Activated T-helper 2 cell treated with anti-CD3 and anti-CD28 coated beads, Interferon-gamma antibody, Interleukin-2, Interleukin-4, amounts not matched to agents 10 μg/mL and 5 μg/mL and 100 μg/mL, durations not matched to agents 14 hours and 24 hours and 36 hours (primary cell): ENCODE data around the gene SERPINA7. TPM values are rescaled to one million over a fixed set of nuclear protein-coding genes. Genes with fewer than 3 reads are reported as not detected.
"Not testable (repeated sequence)": the region's sequence is repeated elsewhere in the genome, so short reads cannot be mapped to it uniquely, and the experiment has no call there.

Experiments
- DNase-seq: peaks from one replicate; pipeline ENCODE4 v3.0.0; 2021; ENCODE audit warnings: low spot score
- H3K27ac Mint-ChIP-seq: one replicate; pipeline ENCODE4 v1.8.0; 2021; ENCODE audit warnings: mixed read lengths
- H3K27me3 Mint-ChIP-seq: one replicate; pipeline ENCODE4 v1.8.0; 2021; ENCODE audit warnings: low read depth, mixed read lengths
- H3K36me3 Mint-ChIP-seq: one replicate; pipeline ENCODE4 v1.8.0; 2021; ENCODE audit warnings: low read depth, mixed read lengths
- H3K4me1 Mint-ChIP-seq: one replicate; pipeline ENCODE4 v1.8.0; 2021; ENCODE audit warnings: low read depth, mixed read lengths
- H3K4me3 Mint-ChIP-seq: one replicate; pipeline ENCODE4 v1.8.0; 2021; ENCODE audit warnings: low read depth, mild to moderate bottlenecking, moderate library complexity, mixed read lengths
- H3K9me3 Mint-ChIP-seq: one replicate; pipeline ENCODE4 v1.8.0; 2021; ENCODE audit warnings: mixed read lengths
- intact Hi-C: fragments of 100-400 bp; cut with micrococcal nuclease; formaldehyde crosslinking; loops from one replicate; pipeline ENCODE4 v1.15.1; 2023
- total RNA-seq: library from RNA; stranded (reverse); gene quantifications from 2 replicates; pipeline ENCODE4 v1.2.3, GENCODE V29; 2022

SERPINA7 gene
- total RNA-seq, 1 donor from 2014 or later: not detected

DNA sequence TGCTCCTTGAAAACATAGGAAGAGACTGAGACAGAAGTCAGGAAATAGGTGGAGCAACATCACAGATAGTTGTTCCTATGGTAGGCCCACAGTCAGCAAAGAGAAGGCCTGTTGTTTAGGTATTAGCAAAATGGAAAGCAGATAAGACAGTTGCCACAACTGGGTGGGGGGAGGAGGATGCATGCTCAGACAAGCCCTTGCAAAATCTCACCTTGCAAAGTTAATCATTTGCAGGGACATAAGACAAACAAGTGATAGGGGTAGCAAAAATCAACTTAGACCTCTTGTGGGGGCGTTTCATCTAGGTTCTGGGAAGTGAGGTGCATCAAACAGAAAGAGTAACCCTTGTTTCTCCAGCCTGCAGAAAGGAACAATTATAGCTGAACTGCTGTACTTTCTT, 30.7 kb downstream of the SERPINA7 start:
- no peak for DNase-seq
- Mint-ChIP-seq H3K4me3 (no peak overlapping the region), H3K27ac (no peak overlapping the region), H3K9me3 (peaks cover 6% of the 10 kb centered on the region), H3K36me3 (no peaks in the 10 kb centered on the region), H3K27me3 (no peaks in the 10 kb centered on the region), H3K4me1 (no peaks in the 10 kb centered on the region)
- intact Hi-C loops: no loop called here

DNA sequence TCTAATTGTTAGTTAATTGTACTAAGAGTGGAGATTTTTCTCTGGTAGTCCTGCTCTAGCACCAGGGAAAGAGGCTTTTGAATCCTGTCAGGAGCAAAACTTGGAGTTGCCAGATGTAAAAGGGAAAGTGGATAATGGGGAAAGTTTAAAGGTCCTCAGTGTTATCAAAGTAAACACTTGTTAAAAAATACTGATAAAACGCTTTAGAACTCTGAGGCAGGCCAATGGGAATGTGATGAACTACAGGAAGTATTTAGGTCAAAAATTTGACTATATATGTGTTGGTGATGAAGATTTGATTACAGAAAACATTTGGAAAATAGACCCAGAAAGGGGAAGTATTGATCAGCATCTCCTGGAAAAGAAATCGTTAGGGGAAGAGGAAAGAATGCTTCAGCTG, 32.8 kb downstream of the SERPINA7 start:
- Mint-ChIP-seq H3K4me1 (no peaks in the 10 kb centered on the region), H3K27me3 (no peaks in the 10 kb centered on the region), H3K36me3 (no peaks in the 10 kb centered on the region), H3K27ac (no peak overlapping the region), H3K4me3 (no peak overlapping the region), H3K9me3 (no peaks in the 10 kb centered on the region)
- DNase-seq: no peak
- intact Hi-C loops: no loop called here

DNA sequence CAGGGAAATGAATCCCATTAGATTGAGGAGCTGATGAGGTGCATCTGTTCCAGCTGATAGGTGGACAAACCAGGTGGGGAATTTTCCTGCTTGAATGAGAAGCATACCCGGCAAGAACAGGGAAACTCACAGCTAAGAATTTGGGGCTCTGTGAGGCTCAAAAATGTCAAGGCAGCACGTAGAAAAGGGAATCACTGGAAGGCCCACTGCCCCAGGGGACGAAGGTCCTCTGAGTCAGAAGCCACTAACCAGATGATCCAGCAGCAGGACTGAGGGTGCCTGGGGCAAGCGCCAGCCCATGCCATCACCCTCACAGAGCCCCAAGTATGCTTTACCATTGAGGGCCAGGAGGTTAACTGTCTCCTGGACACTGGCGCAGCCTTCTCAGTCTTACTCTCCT, 37.9 kb downstream of the SERPINA7 start:
- H3K27me3 Mint-ChIP-seq, H3K27ac Mint-ChIP-seq, H3K9me3 Mint-ChIP-seq, H3K4me1 Mint-ChIP-seq, intact Hi-C loops, H3K4me3 Mint-ChIP-seq, DNase-seq, H3K36me3 Mint-ChIP-seq: not testable (repeated sequence)

DNA sequence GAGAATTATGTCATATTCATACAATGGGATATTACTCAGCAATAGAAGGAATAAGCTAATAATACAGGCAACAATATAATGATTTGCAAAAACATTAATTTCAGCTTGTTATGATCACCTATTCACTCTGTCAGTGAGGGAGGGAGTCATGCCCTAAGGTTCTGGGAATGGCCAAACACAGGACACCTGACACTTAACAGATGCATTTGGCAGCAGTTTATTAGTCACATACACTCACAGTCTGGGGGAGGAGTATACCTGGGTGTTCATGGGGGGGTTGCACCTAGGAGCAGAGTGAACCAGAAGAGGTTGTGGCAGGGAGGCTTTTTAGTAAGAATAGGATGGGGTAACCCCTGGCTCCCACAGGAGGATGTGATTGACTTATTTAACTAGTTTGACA, 38.3 kb downstream of the SERPINA7 start:
- Mint-ChIP-seq H3K4me1 (no peaks in the 10 kb centered on the region), H3K36me3 (no peaks in the 10 kb centered on the region), H3K27me3 (no peaks in the 10 kb centered on the region), H3K9me3 (no peaks in the 10 kb centered on the region), H3K4me3 (no peak overlapping the region), H3K27ac (no peak overlapping the region)
- intact Hi-C loops: no loop called here
- DNase-seq: no peak

DNA sequence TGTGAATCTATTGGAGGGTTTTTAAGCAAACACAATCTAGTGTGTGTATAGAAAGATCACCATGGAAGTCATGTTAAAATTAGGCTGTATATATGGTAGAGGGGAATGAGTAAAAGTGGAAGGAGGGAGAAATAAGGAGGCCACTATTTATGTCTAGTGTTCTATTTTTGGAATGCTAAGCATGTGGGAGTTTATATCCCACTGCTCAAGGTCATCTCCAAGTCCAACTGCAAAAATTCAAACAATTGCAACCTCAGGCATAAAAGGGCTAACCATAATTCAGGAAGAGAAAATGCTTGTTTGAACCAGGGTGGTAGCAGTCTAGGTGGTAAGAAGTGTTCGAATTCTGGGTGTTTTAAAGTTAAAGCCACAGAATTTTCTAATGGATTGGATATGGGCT, 39.2 kb downstream of the SERPINA7 start:
- no peaks in the 10 kb centered on the region for H3K4me1 Mint-ChIP-seq
- H3K4me3 Mint-ChIP-seq: no peak overlapping the region
- no peaks in the 10 kb centered on the region for H3K36me3 Mint-ChIP-seq
- H3K27me3 Mint-ChIP-seq: no peaks in the 10 kb centered on the region
- peaks cover 3% of the 10 kb centered on the region for H3K9me3 Mint-ChIP-seq
- intact Hi-C loops: no loop called here
- DNase-seq: no peak
- H3K27ac Mint-ChIP-seq: no peak overlapping the region

DNA sequence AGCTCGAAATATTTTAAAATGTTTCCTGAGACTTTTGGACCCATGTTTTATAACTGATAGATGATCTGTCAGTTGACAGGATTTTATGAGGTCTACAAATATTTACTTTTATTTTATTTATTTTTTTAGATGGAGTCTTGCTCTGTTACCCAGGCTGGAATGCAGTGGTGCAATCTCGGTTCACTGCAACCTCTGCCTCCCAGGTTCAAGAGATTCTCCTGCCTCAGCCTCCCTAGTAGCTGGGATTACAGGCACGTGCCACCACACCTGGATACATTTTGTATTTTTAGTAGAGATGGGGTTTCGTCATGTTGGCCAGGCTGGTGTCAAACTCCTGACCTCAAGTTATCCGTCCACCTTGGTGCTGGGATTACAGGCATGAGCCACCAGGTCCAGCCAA, 50.0 kb downstream of the SERPINA7 start:
- H3K27me3 Mint-ChIP-seq, DNase-seq, H3K27ac Mint-ChIP-seq, intact Hi-C loops, H3K9me3 Mint-ChIP-seq, H3K4me1 Mint-ChIP-seq, H3K4me3 Mint-ChIP-seq, H3K36me3 Mint-ChIP-seq: not testable (repeated sequence)

Other genes starting within 250 kb of the SERPINA7 start
- gene NRK, start 216.2 kb downstream of the SERPINA7 start, total RNA-seq: not detected in 2 replicates
- gene PWWP3B, start 129.6 kb upstream of the SERPINA7 start, total RNA-seq: not detected in 2 replicates